Keratinocyte (primary cell): ENCODE data around the gene SDK2.

Experiments
- CTCF ChIP-seq, 3 experiments: IDR thresholded peaks in 1 of 3; conservative IDR thresholded peaks in 1 of 3; optimal IDR thresholded peaks in 1 of 3; 2 replicates in 2 of 3; 3 replicates in 1 of 3; pipeline versions ENCODE3 to v1.5.1; 2011; ENCODE audit warnings: low read length in 3 of 3, mild to moderate bottlenecking in 3 of 3, moderate library complexity in 2 of 3, control low read depth in 1 of 3, inconsistent platforms in 1 of 3; ENCODE audit not compliant: insufficient read depth in 2 of 3; ENCODE audit errors: extremely low read depth in 1 of 3
- EZH2 ChIP-seq: IDR thresholded peaks from one replicate; pipeline ENCODE4 v1.6.1; 2012; ENCODE audit warnings: inconsistent platforms, mild to moderate bottlenecking, low read length, moderate library complexity

GRCh38 chr17:73474370-73474988 is 169.8 kb downstream of the SDK2 start:
- TF ChIP-seq CTCF (optimal IDR thresholded peaks at IDR 0.05 in 1 of 3, IDR thresholded peaks at IDR 0.05 in 1 of 3, conservative IDR thresholded peaks at IDR 0.05 in 1 of 3; ENCODE audit: extremely low read depth in 1 of 3, insufficient read depth in 2 of 3, low read length in 3 of 3): no peak
- TF ChIP-seq EZH2: no peak
